Neural cell (in vitro differentiated cells): ENCODE results near the gene HOXA4. TPM values are rescaled to one million over a fixed set of nuclear protein-coding genes. Genes with fewer than 3 reads are reported as not detected.

ENCODE experiments used
- H2AFZ ChIP-seq: fragments of 200-600, 300-800 bp; sonication (generic), shearing (Covaris generic); 2 replicates; pipeline ENCODE4 v1.6.0; 2014; ENCODE audit warnings: low read depth, mild to moderate bottlenecking, antibody characterized with exemption, low read length, moderate library complexity
- H3F3A ChIP-seq: fragments of 200-600 bp; shearing (Covaris generic); 2 replicates; pipeline ENCODE4 v1.6.1; 2016; ENCODE audit warnings: mild to moderate bottlenecking, moderate library complexity, mixed read lengths, antibody characterized with exemption, low read length; ENCODE audit not compliant: insufficient read depth, poor library complexity, severe bottlenecking
- H3K27ac ChIP-seq: fragments of 200-600, 300-800 bp; sonication (generic), shearing (Covaris generic); 2 replicates; pipeline ENCODE4 v1.5.1; 2014; ENCODE audit warnings: mild to moderate bottlenecking, low read length, moderate library complexity
- H3K27me3 ChIP-seq: fragments of 300-800, 200-600 bp; sonication (generic), shearing (Covaris generic); 2 replicates; pipeline ENCODE4 v1.6.0; 2014; ENCODE audit warnings: mild to moderate bottlenecking, low read depth, low read length, moderate library complexity; ENCODE audit not compliant: insufficient read depth
- H3K36me3 ChIP-seq: fragments of 300-800, 200-600 bp; sonication (generic), shearing (Covaris generic); 2 replicates; pipeline ENCODE4 v1.5.1; 2014; ENCODE audit warnings: mild to moderate bottlenecking, antibody characterized with exemption, low read length, moderate library complexity; ENCODE audit not compliant: insufficient read depth
- H3K4me2 ChIP-seq: fragments of 300-800, 200-600 bp; sonication (generic), shearing (Covaris generic); 2 replicates; pipeline ENCODE4 v1.6.0; 2014; ENCODE audit warnings: mild to moderate bottlenecking, low read length
- H3K4me3 ChIP-seq: fragments of 300-800, 200-600 bp; sonication (generic), shearing (Covaris generic); 2 replicates; pipeline ENCODE4 v1.5.1; 2014; ENCODE audit warnings: mild to moderate bottlenecking, low read length, moderate library complexity
- H3K79me2 ChIP-seq: fragments of 200-600 bp; shearing (Covaris generic); replicated peaks from 2 replicates; pipeline ENCODE4 v1.6.0; 2014; ENCODE audit warnings: mild to moderate bottlenecking, low read length, moderate library complexity; ENCODE audit not compliant: insufficient read depth
- H3K9ac ChIP-seq: fragments of 300-800, 200-600 bp; sonication (generic), shearing (Covaris generic); 2 replicates; pipeline ENCODE4 v1.6.1; 2016; ENCODE audit warnings: mild to moderate bottlenecking, low read length, mixed read lengths
- H3K9me2 ChIP-seq: fragments of 200-600 bp; shearing (Covaris generic); 2 replicates; pipeline ENCODE4 v1.6.1; 2016; ENCODE audit warnings: mild to moderate bottlenecking, low read length, mixed read lengths; ENCODE audit not compliant: insufficient read depth
- H3K9me3 ChIP-seq: fragments of 200-600, 300-800 bp; sonication (generic), shearing (Covaris generic); 2 replicates; pipeline ENCODE4 v1.6.1; 2016; ENCODE audit warnings: mild to moderate bottlenecking, mixed run types, low read length, moderate library complexity, mixed read lengths
- H4K20me1 ChIP-seq: fragments of 200-600 bp; shearing (Covaris generic); 2 replicates; pipeline ENCODE4 v1.6.1; 2016; ENCODE audit warnings: mild to moderate bottlenecking, mixed run types; ENCODE audit not compliant: insufficient read depth
- EZH2 ChIP-seq: fragments of 200-600, 300-800 bp; shearing (Covaris generic), sonication (generic); IDR thresholded peaks from 2 replicates; pipeline ENCODE4 v1.6.1; 2014; ENCODE audit warnings: antibody characterized with exemption, low read length, borderline replicate concordance, mild to moderate bottlenecking; ENCODE audit not compliant: insufficient read depth, poor library complexity, severe bottlenecking
- POLR2AphosphoS5 ChIP-seq: IDR thresholded peaks from 2 replicates; pipeline ENCODE4 v1.6.1; 2012
- polyA plus RNA-seq: library from polyadenylated mRNA; depleted of rRNA; stranded (reverse); fragments of >200 nt; gene quantifications from 2 replicates; pipeline ENCODE4 v1.2.3, GENCODE V29; 2014
- TF ChIP-seq, protein P1 (sequence below): IDR thresholded peaks from 2 replicates; pipeline ENCODE4 v1.6.1; 2012; ENCODE audit warnings: borderline replicate concordance

The HOXA4 gene
- polyA plus RNA-seq, 1 donor from 2014 or later = not detected

DNA sequence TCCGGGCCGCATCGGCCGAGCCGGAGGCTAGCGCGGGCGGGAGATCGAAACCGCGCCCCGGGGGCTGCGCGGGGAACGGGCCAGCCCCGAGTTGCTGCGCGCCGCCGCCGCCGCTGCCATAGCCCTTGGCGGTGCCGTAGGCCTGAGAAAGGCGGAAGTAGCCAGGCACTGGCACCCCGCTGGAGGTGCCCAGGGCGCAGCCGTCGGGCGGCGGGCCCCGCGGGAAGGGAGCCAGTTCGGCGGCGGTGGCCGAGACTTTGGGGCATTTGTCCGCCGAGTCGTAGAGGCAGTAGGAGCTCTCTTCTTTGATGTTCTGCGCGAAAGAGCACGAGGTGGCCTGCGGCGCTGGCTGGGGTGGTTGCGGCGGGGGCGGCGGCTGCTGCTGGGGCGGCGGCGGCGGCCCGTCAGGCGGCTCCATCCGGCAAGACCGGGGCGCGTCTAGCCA is 43.0 kb upstream of the HOXA4 start:
- Histone ChIP-seq H3K9me3 (peaks cover 7% of the 10 kb centered on the region), H3K9ac (no peak overlapping the region), H2AFZ (no peak overlapping the region), H3K79me2 (no peaks in the 10 kb centered on the region), H3F3A (no peaks in the 10 kb centered on the region), H3K36me3 (no peaks in the 10 kb centered on the region), H3K4me3 (peak overlapping the region; percentile 52), H3K4me2 (no peak overlapping the region), H3K9me2 (no peaks in the 10 kb centered on the region), H3K27ac (no peak overlapping the region), H4K20me1 (no peaks in the 10 kb centered on the region), H3K27me3 (peaks cover 100% of the 10 kb centered on the region)
- TF ChIP-seq EZH2 = peak; percentile 29
- TF ChIP-seq POLR2AphosphoS5 = no peak

DNA sequence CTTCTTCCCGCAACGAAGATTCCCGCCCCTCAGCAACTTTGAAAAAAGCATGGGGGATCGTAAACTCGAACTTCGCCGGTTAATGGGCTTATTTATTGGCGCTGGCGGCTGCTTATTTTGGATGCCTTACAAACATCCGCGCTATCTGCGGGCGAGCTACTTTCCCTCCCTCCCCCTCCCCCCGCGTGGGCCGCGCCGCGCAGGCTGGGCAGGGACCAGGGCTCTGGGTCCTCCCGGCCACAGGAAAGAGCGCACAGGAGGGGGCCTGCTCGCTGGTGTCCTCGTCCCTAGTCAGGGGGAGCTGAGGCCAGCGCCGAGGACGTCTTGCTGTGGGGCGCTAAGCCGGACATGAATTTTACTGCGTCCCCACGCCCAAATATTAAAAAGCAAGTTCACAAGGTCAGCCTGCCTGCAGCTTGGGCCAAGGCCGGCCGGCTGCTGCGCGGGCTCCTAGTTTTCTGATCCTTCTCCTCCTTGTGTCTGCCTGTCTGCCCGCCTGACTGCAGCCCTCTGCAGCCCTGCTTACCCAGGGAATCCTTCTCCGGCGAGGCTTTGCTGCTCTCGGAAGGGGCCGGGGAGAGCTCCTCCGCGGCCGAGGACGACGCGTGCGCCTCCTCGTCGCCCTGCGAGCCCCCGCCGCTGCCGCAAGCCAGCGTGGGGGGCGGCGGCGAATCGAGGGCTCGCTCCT is 42.4 kb upstream of the HOXA4 start:
- no peak overlapping the region for H3K9ac ChIP-seq
- no peak overlapping the region for H3K4me2 ChIP-seq
- peak overlapping the region; percentile 52 for H3K4me3 ChIP-seq
- no peaks in the 10 kb centered on the region for H3F3A ChIP-seq
- H4K20me1 ChIP-seq = no peaks in the 10 kb centered on the region
- H3K27ac ChIP-seq = no peak overlapping the region
- H3K36me3 ChIP-seq = no peaks in the 10 kb centered on the region
- TF ChIP-seq, protein P1, sequence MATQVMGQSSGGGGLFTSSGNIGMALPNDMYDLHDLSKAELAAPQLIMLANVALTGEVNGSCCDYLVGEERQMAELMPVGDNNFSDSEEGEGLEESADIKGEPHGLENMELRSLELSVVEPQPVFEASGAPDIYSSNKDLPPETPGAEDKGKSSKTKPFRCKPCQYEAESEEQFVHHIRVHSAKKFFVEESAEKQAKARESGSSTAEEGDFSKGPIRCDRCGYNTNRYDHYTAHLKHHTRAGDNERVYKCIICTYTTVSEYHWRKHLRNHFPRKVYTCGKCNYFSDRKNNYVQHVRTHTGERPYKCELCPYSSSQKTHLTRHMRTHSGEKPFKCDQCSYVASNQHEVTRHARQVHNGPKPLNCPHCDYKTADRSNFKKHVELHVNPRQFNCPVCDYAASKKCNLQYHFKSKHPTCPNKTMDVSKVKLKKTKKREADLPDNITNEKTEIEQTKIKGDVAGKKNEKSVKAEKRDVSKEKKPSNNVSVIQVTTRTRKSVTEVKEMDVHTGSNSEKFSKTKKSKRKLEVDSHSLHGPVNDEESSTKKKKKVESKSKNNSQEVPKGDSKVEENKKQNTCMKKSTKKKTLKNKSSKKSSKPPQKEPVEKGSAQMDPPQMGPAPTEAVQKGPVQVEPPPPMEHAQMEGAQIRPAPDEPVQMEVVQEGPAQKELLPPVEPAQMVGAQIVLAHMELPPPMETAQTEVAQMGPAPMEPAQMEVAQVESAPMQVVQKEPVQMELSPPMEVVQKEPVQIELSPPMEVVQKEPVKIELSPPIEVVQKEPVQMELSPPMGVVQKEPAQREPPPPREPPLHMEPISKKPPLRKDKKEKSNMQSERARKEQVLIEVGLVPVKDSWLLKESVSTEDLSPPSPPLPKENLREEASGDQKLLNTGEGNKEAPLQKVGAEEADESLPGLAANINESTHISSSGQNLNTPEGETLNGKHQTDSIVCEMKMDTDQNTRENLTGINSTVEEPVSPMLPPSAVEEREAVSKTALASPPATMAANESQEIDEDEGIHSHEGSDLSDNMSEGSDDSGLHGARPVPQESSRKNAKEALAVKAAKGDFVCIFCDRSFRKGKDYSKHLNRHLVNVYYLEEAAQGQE = no peak
- TF ChIP-seq EZH2 = peak; percentile 10
- peaks cover 7% of the 10 kb centered on the region for H3K9me3 ChIP-seq
- H3K79me2 ChIP-seq = no peaks in the 10 kb centered on the region
- H2AFZ ChIP-seq = no peak overlapping the region
- H3K9me2 ChIP-seq = no peaks in the 10 kb centered on the region
- H3K27me3 ChIP-seq = peaks cover 100% of the 10 kb centered on the region

DNA sequence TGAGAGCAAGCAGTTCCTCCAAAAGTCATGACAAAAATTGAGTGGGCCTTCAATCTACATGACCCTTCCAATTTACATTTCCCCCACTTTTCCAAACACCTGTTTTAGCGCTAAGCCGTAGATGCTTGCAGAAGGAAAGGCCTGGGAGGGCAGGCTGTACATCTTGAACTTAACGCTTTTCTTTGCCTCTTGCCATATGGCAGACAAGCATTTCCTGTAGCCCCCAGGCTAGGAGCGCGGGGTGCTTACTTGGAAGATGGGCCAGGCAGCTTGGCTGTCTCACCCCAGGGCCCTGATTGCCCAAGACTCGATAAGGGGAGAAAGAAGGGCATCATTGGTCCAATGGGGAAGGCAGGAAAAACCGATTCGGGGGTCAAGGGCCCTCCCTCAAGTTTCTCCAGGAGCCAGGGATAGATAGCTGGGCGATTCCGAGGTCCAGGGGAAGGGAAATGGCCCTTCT is 41.8 kb upstream of the HOXA4 start:
- peaks cover 100% of the 10 kb centered on the region for H3K27me3 ChIP-seq
- H3K4me3 ChIP-seq = no peak overlapping the region
- H3K36me3 ChIP-seq = no peaks in the 10 kb centered on the region
- no peak overlapping the region for H3K27ac ChIP-seq
- H3K9me2 ChIP-seq = no peaks in the 10 kb centered on the region
- no peaks in the 10 kb centered on the region for H3F3A ChIP-seq
- TF ChIP-seq, protein P1 = no peak
- no peak for TF ChIP-seq POLR2AphosphoS5
- H3K79me2 ChIP-seq = no peaks in the 10 kb centered on the region
- no peak overlapping the region for H2AFZ ChIP-seq
- peaks cover 7% of the 10 kb centered on the region for H3K9me3 ChIP-seq
- H3K9ac ChIP-seq = no peak overlapping the region
- H4K20me1 ChIP-seq = no peaks in the 10 kb centered on the region
- H3K4me2 ChIP-seq = no peak overlapping the region
